Fibroblast of skin of right quadriceps (primary cell): ENCODE data around the gene CCNB2.
"Not testable (repeated sequence)": the region's sequence is repeated elsewhere in the genome, so short reads cannot be mapped to it uniquely, and the experiment has no call there.

Source experiments
- DNase-seq: peaks from one replicate; pipeline ENCODE4 v3.0.0-alpha.2; 2013

CCNB2 gene

GRCh38 chr15:59104912-59105732 lies at the start of gene CCNB2:
CCNB2 (plus strand) TSS chr15:59105146; CDS start chr15:59105269, 123 bp downstream.
- peak; percentile 95 for DNase-seq

- no peak for DNase-seq
Measured at GRCh38 chr15:59059076-59059597, 45.8 kb upstream of the CCNB2 start.

GRCh38 chr15:59060348-59060747 lies 44.6 kb upstream of the CCNB2 start:
- DNase-seq, result no peak

GRCh38 chr15:59063042-59063441 lies 41.9 kb upstream of the CCNB2 start:
- DNase-seq, result no peak

GRCh38 chr15:59069430-59069829 lies 35.5 kb upstream of the CCNB2 start:
- no peak for DNase-seq

GRCh38 chr15:59074607-59075006 lies 30.3 kb upstream of the CCNB2 start:
- DNase-seq, result no peak

GRCh38 chr15:59087731-59088130 lies 17.2 kb upstream of the CCNB2 start:
- no peak for DNase-seq

- DNase-seq, result no peak
Measured at GRCh38 chr15:59094077-59094476, 10.9 kb upstream of the CCNB2 start.

GRCh38 chr15:59096429-59096828 lies 8.5 kb upstream of the CCNB2 start:
- no peak for DNase-seq

- DNase-seq, result no peak
Measured at GRCh38 chr15:59099162-59099685, 5.7 kb upstream of the CCNB2 start.

- DNase-seq, result no peak
Measured at GRCh38 chr15:59104602-59104911, 389 bp upstream of the CCNB2 start.

- DNase-seq, result no peak
Measured at GRCh38 chr15:59105854-59106253, 908 bp downstream of the CCNB2 start.

- no peak for DNase-seq
Measured at GRCh38 chr15:59111251-59111650, 6.3 kb downstream of the CCNB2 start.

GRCh38 chr15:59115047-59115446 lies 10.1 kb downstream of the CCNB2 start:
- no peak for DNase-seq

- no peak for DNase-seq
Measured at GRCh38 chr15:59116141-59116540, 11.2 kb downstream of the CCNB2 start.

- no peak for DNase-seq
Measured at GRCh38 chr15:59116771-59117170, 11.8 kb downstream of the CCNB2 start.

GRCh38 chr15:59119625-59120024 lies 14.7 kb downstream of the CCNB2 start:
- no peak for DNase-seq

- no peak for DNase-seq
Measured at GRCh38 chr15:59120937-59121336, 16.0 kb downstream of the CCNB2 start.

- DNase-seq, result no peak
Measured at GRCh38 chr15:59124261-59124660, 19.3 kb downstream of the CCNB2 start.

- DNase-seq, result not testable (repeated sequence)
Measured at GRCh38 chr15:59125683-59126082, 20.7 kb downstream of the CCNB2 start.

- DNase-seq, result not testable (repeated sequence)
Measured at GRCh38 chr15:59127255-59127654, 22.3 kb downstream of the CCNB2 start.

- no peak for DNase-seq
Measured at GRCh38 chr15:59131456-59131855, 26.5 kb downstream of the CCNB2 start.

- DNase-seq, result no peak
Measured at GRCh38 chr15:59131969-59132562, 27.1 kb downstream of the CCNB2 start.

GRCh38 chr15:59133929-59134427 lies 29.0 kb downstream of the CCNB2 start:
- no peak for DNase-seq
